Measurements from ENCODE around the gene ACAN. TPM values are rescaled to one million over a fixed set of nuclear protein-coding genes. Genes with fewer than 3 reads are reported as not detected.

The ACAN gene
- total and polyA plus RNA-seq, 2 of the 8 experiments (the other 6 are each of a cell fraction or from before 2014, with no cell fraction given), result 0.71 to 0.73 TPM

DNA sequence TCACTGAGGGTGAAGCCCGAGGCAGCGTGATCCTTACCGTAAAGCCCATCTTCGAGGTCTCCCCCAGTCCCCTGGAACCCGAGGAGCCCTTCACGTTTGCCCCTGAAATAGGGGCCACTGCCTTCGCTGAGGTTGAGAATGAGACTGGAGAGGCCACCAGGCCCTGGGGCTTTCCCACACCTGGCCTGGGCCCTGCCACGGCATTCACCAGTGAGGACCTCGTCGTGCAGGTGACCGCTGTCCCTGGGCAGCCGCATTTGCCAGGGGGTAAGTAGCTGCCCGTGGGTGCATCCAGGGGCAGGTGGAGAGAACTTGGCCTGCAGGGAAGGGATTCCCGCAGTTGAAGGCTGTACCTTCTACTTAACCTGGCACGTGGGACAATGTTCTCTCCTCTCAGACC lies 42.4 kb downstream of the ACAN start:
- Histone ChIP-seq H2AFZ (ENCODE audit: low read length) (no peak overlapping the region), H3K56ac (replicated peaks; ENCODE audit: insufficient read length, low read depth, low read length) (no peak overlapping the region), H3K36me3 (ENCODE audit: control insufficient read depth in 2 of 4, insufficient read depth in 4 of 4, low read length in 3 of 4) (no peaks in the 10 kb centered on the region), H4K8ac (ENCODE audit: extremely low read depth, insufficient read depth, low read length) (peak overlapping the region; percentile 57; the same call in 1 of the 2 replicates), H3K79me1 (ENCODE audit: low read depth, low read length) (no peaks in the 10 kb centered on the region), H2AK5ac (ENCODE audit: low read depth, low read length) (no peak overlapping the region), H4K20me1 (replicated peaks in 1 of 2; ENCODE audit: control insufficient read depth in 1 of 2, insufficient read depth in 2 of 2, low read length in 2 of 2) (no peaks in the 10 kb centered on the region), H3K9me3 (ENCODE audit: insufficient read depth in 2 of 2, low read depth in 1 of 2, low read length in 1 of 2) (no peaks in the 10 kb centered on the region), H3K14ac (ENCODE audit: insufficient read length) (no peak overlapping the region), H2BK120ac (replicated peaks; ENCODE audit: low read depth, low read length) (no peak overlapping the region), H4K5ac (ENCODE audit: insufficient read length, low read depth, low read length) (no peak overlapping the region), H2BK12ac (ENCODE audit: low read depth, low read length) (no peak overlapping the region), H3K18ac (ENCODE audit: extremely low read depth, low read length) (no peak overlapping the region), H3K27me3 (replicated peaks in 1 of 4; ENCODE audit: control insufficient read depth in 3 of 4, extremely low read depth in 1 of 4, insufficient read depth in 3 of 4, low read length in 3 of 4) (no peaks in the 10 kb centered on the region), H3K9ac (replicated peaks in 1 of 4; ENCODE audit: extremely low read depth in 1 of 4, low read depth in 3 of 4, low read length in 3 of 4) (no peak overlapping the region), H3K4me3 (ENCODE audit: extremely low read depth in 1 of 4, insufficient read depth in 2 of 4, low read depth in 3 of 4, low read length in 4 of 4) (no peak overlapping the region), H3K4me2 (ENCODE audit: insufficient read depth in 1 of 2, low read depth in 2 of 2, low read length in 2 of 2) (no peak overlapping the region), H3K27ac (ENCODE audit: low read depth, low read length) (no peak overlapping the region), H3K4me1 (replicated peaks in 1 of 4; ENCODE audit: control insufficient read depth in 3 of 4, insufficient read depth in 4 of 4, low read length in 3 of 4) (no peaks in the 10 kb centered on the region; a peak in 1 of 7 replicates), H3K79me2 (ENCODE audit: control insufficient read depth in 1 of 2, insufficient read depth in 2 of 2, low read length in 2 of 2) (no peaks in the 10 kb centered on the region), H3K23me2 (ENCODE audit: low read depth, low read length) (no peaks in the 10 kb centered on the region), H2BK20ac (ENCODE audit: low read length) (no peak overlapping the region), H3K23ac (ENCODE audit: insufficient read length) (no peak overlapping the region), H3K4ac (replicated peaks; ENCODE audit: insufficient read length, low read depth, low read length) (no peak overlapping the region), H2BK15ac (ENCODE audit: low read length) (no peak overlapping the region), H2BK5ac (ENCODE audit: low read depth, low read length) (no peak overlapping the region), H4K91ac (replicated peaks; ENCODE audit: insufficient read length, low read length) (no peak overlapping the region)
- FAIRE-seq (no peak), DNase-seq (ENCODE audit: low read depth in 1 of 2, low spot score in 2 of 2) (no peak)
- CTCF ChIA-PET (ENCODE audit: partially characterized antibody), result interaction anchor here (1.1 to 3.5 kb wide), 6 partner anchors 12 to 361 kb away, joined by 3 to 14 read pairs (median 5); no protein-coding TSS in a partner anchor
- POLR2A ChIA-PET (ENCODE audit: partially characterized antibody), result no interaction called here
- 91% methylated on average over 15 of the region's 15 CpGs; no CpG with 5 or more reads in 1 of the 2 experiments for WGBS, 2 experiments (ENCODE audit: extremely low coverage in 1 of 2, insufficient coverage in 1 of 2, insufficient read length in 1 of 2, insufficient replicate concordance in 2 of 2, low coverage in 1 of 2, low lambda C conversion rate in 2 of 2, missing lambda C conversion rate in 1 of 2)
- TF ChIP-seq CREB1 (IDR thresholded peaks at IDR 0.05), result no peak
- TF ChIP-seq HDAC6 (IDR thresholded peaks at IDR 0.05; ENCODE audit: low read depth, low read length), result no peak
- TF ChIP-seq YY1 (IDR thresholded peaks at IDR 0.05; ENCODE audit: low read depth, low read length), result no peak
